GM12878 (cell line): ENCODE data around the gene AIFM3. TPM values are rescaled to one million over a fixed set of nuclear protein-coding genes. Genes with fewer than 3 reads are reported as not detected.

Experiments used
- ATAC-seq: fragments of 200-7000 bp; cut with Tn5 transposase; 3 replicates; pipeline ENCODE4 v1.9.1; 2020; ENCODE audit warnings: mild to moderate bottlenecking, moderate library complexity
- BruUV-seq: library from RNA; stranded (reverse); fragments of 400-500 nt; replicated peaks from 2 replicates; lab custom pipeline; 2021; lab: Mats Ljungman, UMichigan
- CTCF ChIA-PET: fragments of 300-600 bp; sonication (Branson Sonifier 250); formaldehyde crosslinking; extraction: SDS; loops from one replicate; lab custom pipeline; 2021; ENCODE audit warnings: inconsistent platforms; lab: Yijun Ruan, JAX
- POLR2A ChIA-PET: fragments of 350-600 bp; formaldehyde crosslinking; extraction: SDS; loops from one replicate; lab custom pipeline; 2021; ENCODE audit warnings: inconsistent platforms; lab: Charles Lee
- RAD21 ChIA-PET: fragments of 300-600 bp; sonication (Branson Sonifier 250); formaldehyde crosslinking; loops from one replicate; lab custom pipeline; 2023; ENCODE audit warnings: antibody characterized with exemption; ENCODE audit not compliant: unreplicated experiment; lab: Charles Lee
- SMC1A ChIA-PET: fragments of 300-600 bp; sonication (Branson Sonifier 250); formaldehyde crosslinking; loops from one replicate; lab custom pipeline; 2023; ENCODE audit not compliant: unreplicated experiment, uncharacterized antibody; lab: Charles Lee
- DNase-seq: peaks from one replicate; pipeline ENCODE4 v3.0.0-alpha.2; 2011; ENCODE audit warnings: low read depth, low spot score
- FAIRE-seq: peaks from 3 replicates; lab custom pipeline; 2011; peaks lifted over from hg19 to GRCh38; lab: Jason Lieb, UNC
- H2AFZ ChIP-seq: 2 replicates; pipeline ENCODE4 v1.6.0; 2011; ENCODE audit warnings: low read depth, low read length, control low read depth; ENCODE audit not compliant: control insufficient read depth
- H3K27ac ChIP-seq: 2 replicates; pipeline ENCODE4 v1.5.1; 2011; ENCODE audit warnings: control low read depth; ENCODE audit not compliant: control insufficient read depth, insufficient read depth
- H3K27me3 ChIP-seq, 2 experiments: replicated peaks in 1 of 2; 2 replicates each; pipeline versions ENCODE4 v1.6.0 to v1.6.1; 2011; ENCODE audit warnings: low read length in 1 of 2; ENCODE audit not compliant: control insufficient read depth in 2 of 2, insufficient read depth in 2 of 2
- H3K36me3 ChIP-seq, 2 experiments: 2 replicates each; pipeline ENCODE4 v1.5.1; 2011; ENCODE audit warnings: low read length in 1 of 2; ENCODE audit not compliant: control insufficient read depth in 2 of 2, insufficient read depth in 2 of 2
- H3K4me1 ChIP-seq: 2 replicates; pipeline ENCODE4 v1.6.1; 2011; ENCODE audit warnings: mild to moderate bottlenecking, low read length, moderate library complexity, mixed read lengths; ENCODE audit not compliant: control insufficient read depth, insufficient read depth
- H3K4me2 ChIP-seq: 2 replicates; pipeline ENCODE4 v1.6.0; 2011; ENCODE audit warnings: control low read depth; ENCODE audit not compliant: control insufficient read depth, insufficient read depth
- H3K4me3 ChIP-seq: fragments of 200-600 bp; sonication (generic); 2 replicates; pipeline ENCODE4 v1.5.1; 2016
- H3K79me2 ChIP-seq: 2 replicates; pipeline ENCODE4 v1.6.0; 2011; ENCODE audit warnings: low read length; ENCODE audit not compliant: control insufficient read depth, insufficient read depth
- H3K9ac ChIP-seq: 2 replicates; pipeline ENCODE4 v1.8.0; 2011; ENCODE audit warnings: low read length, control low read depth, mixed read lengths; ENCODE audit not compliant: control insufficient read depth, insufficient read depth
- H3K9me3 ChIP-seq: replicated peaks from 3 replicates; pipeline ENCODE4 v1.5.1; 2011; ENCODE audit warnings: mild to moderate bottlenecking, low read length; ENCODE audit not compliant: control insufficient read depth, insufficient read depth
- H4K20me1 ChIP-seq: 2 replicates; pipeline ENCODE4 v1.6.0; 2011; ENCODE audit not compliant: control insufficient read depth, insufficient read depth
- ATF2 ChIP-seq: IDR thresholded peaks from 2 replicates; pipeline ENCODE4 v1.6.1; 2012; ENCODE audit warnings: low read length, inconsistent platforms
- CBFB ChIP-seq: IDR thresholded peaks from 2 replicates; pipeline ENCODE4 v1.6.1; 2016; ENCODE audit warnings: antibody characterized with exemption, low read depth
- CBX3 ChIP-seq: fragments of 200-600 bp; sonication (generic); IDR thresholded peaks from 2 replicates; pipeline ENCODE4 v1.6.1; 2016; ENCODE audit warnings: low read depth, borderline replicate concordance
- CBX5 ChIP-seq: sonication (generic); IDR thresholded peaks from 2 replicates; pipeline ENCODE4 v1.6.1; 2016; ENCODE audit warnings: low read depth, moderate library complexity, mild to moderate bottlenecking, inconsistent platforms
- ELK1 ChIP-seq: IDR thresholded peaks from 2 replicates; pipeline ENCODE4 v1.6.1; 2012; ENCODE audit warnings: low read depth, low read length, improper control_type of control experiment
- HDAC6 ChIP-seq: fragments of 200-600 bp; sonication (generic); IDR thresholded peaks from one replicate; pipeline ENCODE4 v1.8.0; 2017; ENCODE audit warnings: antibody characterized with exemption; ENCODE audit not compliant: unreplicated experiment
- IKZF2 ChIP-seq, 2 experiments: fragments of 450-650 bp; IDR thresholded peaks; 2 replicates each; pipeline ENCODE4 v1.6.1; 2017; ENCODE audit warnings: mild to moderate bottlenecking in 2 of 2, moderate library complexity in 2 of 2
- IRF3 ChIP-seq: fragments of 450-650 bp; IDR thresholded peaks from 2 replicates; pipeline ENCODE4 v1.6.1; 2014; ENCODE audit warnings: mild to moderate bottlenecking
- MTA3 ChIP-seq: IDR thresholded peaks from 2 replicates; pipeline ENCODE4 v1.6.1; 2012; ENCODE audit warnings: low read length, inconsistent platforms, borderline replicate concordance
- MYC ChIP-seq: IDR thresholded peaks from 2 replicates; pipeline ENCODE4 v1.6.1; 2011; ENCODE audit warnings: mild to moderate bottlenecking, low read length, moderate library complexity, inconsistent platforms; ENCODE audit not compliant: insufficient read depth, insufficient replicate concordance, insufficient read length, severe bottlenecking
- RBBP5 ChIP-seq: fragments of 200-600 bp; sonication (generic); conservative IDR thresholded peaks from 2 replicates; pipeline ENCODE4 v1.6.1; 2016
- SMARCA5 ChIP-seq: fragments of 450-650 bp; IDR thresholded peaks from 2 replicates; pipeline ENCODE4 v1.6.1; 2017; ENCODE audit warnings: mild to moderate bottlenecking
- SPI1 ChIP-seq: IDR thresholded peaks from 2 replicates; pipeline ENCODE4 v1.6.1; 2011; ENCODE audit warnings: low read depth, mild to moderate bottlenecking, low read length, moderate library complexity, borderline replicate concordance; ENCODE audit not compliant: insufficient read depth
- STAT3 ChIP-seq: IDR thresholded peaks from 2 replicates; pipeline ENCODE4 v1.6.1; 2011; ENCODE audit warnings: low read depth, low read length, improper control_type of control experiment
- ZNF24 ChIP-seq: fragments of 450-650 bp; IDR thresholded peaks from 2 replicates; pipeline ENCODE4 v1.6.1; 2017; ENCODE audit warnings: antibody characterized with exemption, mild to moderate bottlenecking
- ZNF384 ChIP-seq: IDR thresholded peaks from 2 replicates; pipeline ENCODE4 v1.6.1; 2012; ENCODE audit warnings: low read depth, mild to moderate bottlenecking, low read length, improper control_type of control experiment, borderline replicate concordance
- WGBS: methylation state at CpG from one replicate; pipeline ENCODE4 v1.1.6; 2016; ENCODE audit warnings: low lambda C conversion rate; ENCODE audit not compliant: insufficient replicate concordance, insufficient coverage; ENCODE audit errors: missing lambda C conversion rate; 5-methylcytosine and 5-hydroxymethylcytosine counted together
- in situ Hi-C: fragments of 300-500 bp; cut with MboI; formaldehyde crosslinking; loops from 9 replicates; pipeline ENCODE4 v1.14.3; 2018; ENCODE audit warnings: mixed read lengths
- intact Hi-C: fragments of 100-400 bp; cut with micrococcal nuclease; formaldehyde crosslinking; loops from one replicate; pipeline ENCODE4 v1.14.2; 2022; ENCODE audit not compliant: unreplicated experiment
- polyA plus RNA-seq, 11 experiments: library from polyadenylated mRNA; depleted of rRNA in 4 of 11; unstranded in 6 of 11; stranded (reverse) in 5 of 11; fragments of >200 nt; fragmentation: Nextera tagmentation in 4 of 11; fragmentation: Illumina TruSeq in 1 of 11; extraction: Ambion mirVana in 4 of 11; extraction: Trizol in 1 of 11; gene quantifications; 1 replicate in 1 of 11; 2 replicates in 10 of 11; pipeline versions ENCODE4 v1.2.1 to v1.2.3, GENCODE V29; 2011 to 2016; ENCODE audit warnings: inconsistent platforms in 2 of 11, missing spikeins in 2 of 11, low read depth in 1 of 11
- total RNA-seq, 4 experiments: library from RNA; depleted of rRNA in 3 of 4; stranded (reverse); fragments of >200 nt in 3 of 4; fragmentation: Illumina TruSeq in 1 of 4; extraction: Trizol in 1 of 4; gene quantifications; 2 replicates each; pipeline versions ENCODE4 v1.2.1 to v1.2.3, GENCODE V29; 2013 to 2021
- TF ChIP-seq, protein P1 (sequence below): IDR thresholded peaks from 2 replicates; pipeline ENCODE4 v1.6.1; 2011; ENCODE audit warnings: mild to moderate bottlenecking, low read depth, low read length, moderate library complexity; ENCODE audit not compliant: insufficient replicate concordance

Gene AIFM3
- total and polyA plus RNA-seq, 10 of the 15 experiments (the other 5 are each of a cell fraction or from before 2014, with no cell fraction given) = 0.06 to 0.34 (median 0.21) TPM; not detected in 6

- intact Hi-C loops = no loop called here
- ChIA-PET POLR2A (no interaction called here), RAD21 (no interaction called here), SMC1A (no interaction called here), CTCF (no interaction called here)
- H3K79me2 ChIP-seq = no peaks in the 10 kb centered on the region
- no peak overlapping the region for H3K4me2 ChIP-seq
- H3K9me3 ChIP-seq = no peaks in the 10 kb centered on the region
- WGBS = 31% methylated on average over 14 of the region's 14 CpGs
- BruUV-seq = no TSS peak
- TF ChIP-seq SMARCA5 = no peak
- TF ChIP-seq SPI1 = no peak
- TF ChIP-seq CBX3 = no peak
- no peak for TF ChIP-seq ZNF384
- no peak for TF ChIP-seq IRF3
- TF ChIP-seq CBFB = no peak
- TF ChIP-seq MYC = no peak
- no peak for TF ChIP-seq ATF2
- no peak for TF ChIP-seq STAT3
- no peak for TF ChIP-seq HDAC6
- TF ChIP-seq, protein P1, sequence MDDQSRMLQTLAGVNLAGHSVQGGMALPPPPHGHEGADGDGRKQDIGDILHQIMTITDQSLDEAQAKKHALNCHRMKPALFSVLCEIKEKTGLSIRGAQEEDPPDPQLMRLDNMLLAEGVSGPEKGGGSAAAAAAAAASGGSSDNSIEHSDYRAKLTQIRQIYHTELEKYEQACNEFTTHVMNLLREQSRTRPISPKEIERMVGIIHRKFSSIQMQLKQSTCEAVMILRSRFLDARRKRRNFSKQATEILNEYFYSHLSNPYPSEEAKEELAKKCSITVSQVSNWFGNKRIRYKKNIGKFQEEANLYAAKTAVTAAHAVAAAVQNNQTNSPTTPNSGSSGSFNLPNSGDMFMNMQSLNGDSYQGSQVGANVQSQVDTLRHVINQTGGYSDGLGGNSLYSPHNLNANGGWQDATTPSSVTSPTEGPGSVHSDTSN = no peak
- TF ChIP-seq MTA3 = no peak
- TF ChIP-seq CBX5 = no peak
- TF ChIP-seq RBBP5 = no peak
- TF ChIP-seq IKZF2 (IDR thresholded peaks at IDR 0.05) = no peak
- TF ChIP-seq ELK1 = no peak
- TF ChIP-seq ZNF24 = no peak
- H3K9ac ChIP-seq = no peak overlapping the region
- no peak for FAIRE-seq
- H3K4me1 ChIP-seq = peaks cover 7% of the 10 kb centered on the region
- in situ Hi-C loops = no loop called here
- no peaks in the 10 kb centered on the region for H4K20me1 ChIP-seq
- H3K4me3 ChIP-seq = no peak overlapping the region
- no peak overlapping the region for H2AFZ ChIP-seq
- DNase-seq = no peak
- no peaks in the 10 kb centered on the region for H3K36me3 ChIP-seq
- no peak for ATAC-seq
- no peak overlapping the region for H3K27ac ChIP-seq
- H3K27me3 ChIP-seq = no peaks in the 10 kb centered on the region
Measured at GRCh38 chr22:21026783-21027692, 60.0 kb downstream of the AIFM3 start.
